BJ (cell line): Measurements from ENCODE around the gene SPTLC1. TPM values are rescaled to one million over a fixed set of nuclear protein-coding genes. Genes with fewer than 3 reads are reported as not detected.

Source experiments
- CTCF ChIA-PET: fragments of 350-600 bp; formaldehyde crosslinking; extraction: SDS; loops from one replicate; lab custom pipeline; 2021; ENCODE audit warnings: antibody characterized with exemption, inconsistent platforms; lab: Yijun Ruan, JAX
- POLR2A ChIA-PET: fragments of 300-600 bp; sonication (Branson Sonifier 250); formaldehyde crosslinking; extraction: SDS; loops from one replicate; lab custom pipeline; 2021; ENCODE audit warnings: antibody characterized with exemption; lab: Charles Lee
- DNase-seq: peaks from one replicate; pipeline ENCODE4 v3.0.0-alpha.2; 2011; ENCODE audit warnings: low read depth
- H3K27me3 ChIP-seq: 2 replicates; pipeline ENCODE4 v1.6.0; 2011; ENCODE audit warnings: low read length; ENCODE audit not compliant: control insufficient read depth, insufficient read depth
- H3K36me3 ChIP-seq: 2 replicates; pipeline ENCODE4 v1.5.1; 2011; ENCODE audit warnings: low read length; ENCODE audit not compliant: control insufficient read depth, insufficient read depth
- H3K4me3 ChIP-seq: 2 replicates; pipeline ENCODE4 v1.5.1; 2011; ENCODE audit warnings: low read depth, mild to moderate bottlenecking, control low read depth, low read length
- CTCF ChIP-seq: IDR thresholded peaks from 2 replicates; pipeline ENCODE4 v1.5.1; 2011; ENCODE audit warnings: low read depth, mild to moderate bottlenecking, control low read depth, inconsistent platforms, low read length, moderate library complexity; ENCODE audit not compliant: insufficient read depth
- polyA plus RNA-seq: library from polyadenylated mRNA; depleted of rRNA; stranded (reverse); fragments of >200 nt; gene quantifications from 2 replicates; pipeline ENCODE4 v1.2.3, GENCODE V29; 2011

Gene SPTLC1
- polyA plus RNA-seq, 1 experiment = 102 TPM

- H3K4me3 ChIP-seq = no peak overlapping the region
- H3K36me3 ChIP-seq = peaks cover 19% of the 10 kb centered on the region
- ChIA-PET POLR2A (no interaction called here), CTCF (interaction anchor here (1.6 kb wide), 1 partner anchor 14 kb away, joined by 4 read pairs; no protein-coding TSS in a partner anchor)
- no peak for DNase-seq
- no peaks in the 10 kb centered on the region for H3K27me3 ChIP-seq
- TF ChIP-seq CTCF = no peak
Observed at GRCh38 chr9:92033991-92034390, 81.2 kb downstream of the SPTLC1 start.

- no peak for TF ChIP-seq CTCF
- H3K27me3 ChIP-seq = no peaks in the 10 kb centered on the region
- no peak overlapping the region for H3K4me3 ChIP-seq
- CTCF ChIA-PET = interaction anchor here (1.1 to 1.6 kb wide), 3 partner anchors 11 to 299 kb away, joined by 3 to 4 read pairs (median 3); no protein-coding TSS in a partner anchor
- H3K36me3 ChIP-seq = peaks cover 16% of the 10 kb centered on the region
- no peak for DNase-seq
- POLR2A ChIA-PET = no interaction called here
Observed at GRCh38 chr9:92033307-92033706, 81.9 kb downstream of the SPTLC1 start.

GRCh38 chr9:92032891-92033290, 82.3 kb downstream of the SPTLC1 start:
- H3K27me3 ChIP-seq = no peaks in the 10 kb centered on the region
- DNase-seq = no peak
- peaks cover 14% of the 10 kb centered on the region for H3K36me3 ChIP-seq
- H3K4me3 ChIP-seq = no peak overlapping the region
- ChIA-PET CTCF (interaction anchor here (1.1 kb wide), 2 partner anchors 11 to 299 kb away, joined by 3 read pairs; no protein-coding TSS in a partner anchor), POLR2A (no interaction called here)
- no peak for TF ChIP-seq CTCF

GRCh38 chr9:92030367-92030766, 84.8 kb downstream of the SPTLC1 start:
- no peak for DNase-seq
- no peak for TF ChIP-seq CTCF
- ChIA-PET POLR2A (no interaction called here), CTCF (no interaction called here)
- Histone ChIP-seq H3K4me3 (no peak overlapping the region), H3K36me3 (peaks cover 12% of the 10 kb centered on the region), H3K27me3 (no peaks in the 10 kb centered on the region)

- Histone ChIP-seq H3K36me3 (peaks cover 12% of the 10 kb centered on the region), H3K27me3 (no peaks in the 10 kb centered on the region), H3K4me3 (no peak overlapping the region)
- peak; percentile 25; the same call in 1 of the 2 replicates for TF ChIP-seq CTCF
- ChIA-PET CTCF (interaction anchor here (1.2 kb wide), 1 partner anchor 75 kb away, joined by 7 read pairs; no protein-coding TSS in a partner anchor), POLR2A (no interaction called here)
- DNase-seq = no peak
Observed at GRCh38 chr9:92029553-92029952, 85.7 kb downstream of the SPTLC1 start.
